Fibroblast of peridontal ligament (primary cell): ENCODE results near the gene HLA-DRA.
A peak's percentile ranks its signal among the peaks of the same experiment; 100 is the strongest.

Experiments used
- DNase-seq: peaks from one replicate; pipeline ENCODE4 v3.0.0-alpha.2; 2010; ENCODE audit errors: extremely low read depth

HLA-DRA gene

DNA sequence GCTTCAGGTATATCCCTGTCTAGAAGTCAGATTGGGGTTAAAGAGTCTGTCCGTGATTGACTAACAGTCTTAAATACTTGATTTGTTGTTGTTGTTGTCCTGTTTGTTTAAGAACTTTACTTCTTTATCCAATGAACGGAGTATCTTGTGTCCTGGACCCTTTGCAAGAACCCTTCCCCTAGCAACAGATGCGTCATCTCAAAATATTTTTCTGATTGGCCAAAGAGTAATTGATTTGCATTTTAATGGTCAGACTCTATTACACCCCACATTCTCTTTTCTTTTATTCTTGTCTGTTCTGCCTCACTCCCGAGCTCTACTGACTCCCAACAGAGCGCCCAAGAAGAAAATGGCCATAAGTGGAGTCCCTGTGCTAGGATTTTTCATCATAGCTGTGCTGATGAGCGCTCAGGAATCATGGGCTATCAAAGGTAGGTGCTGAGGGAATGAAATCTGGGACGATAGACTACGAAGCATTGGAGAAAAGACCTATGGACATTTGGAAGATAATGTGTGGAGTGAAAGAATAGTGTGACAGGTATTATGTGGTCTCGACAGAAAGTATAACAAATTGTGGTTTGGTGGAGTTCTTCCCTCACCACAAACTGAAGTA is at the start of gene HLA-DRA:
Gene HLA-DRA (plus strand): TSS at position 286 of the 613 bp plus-strand sequence. CDS start 64 bp downstream, at position 350.
- DNase-seq, result peak; percentile 68

DNA sequence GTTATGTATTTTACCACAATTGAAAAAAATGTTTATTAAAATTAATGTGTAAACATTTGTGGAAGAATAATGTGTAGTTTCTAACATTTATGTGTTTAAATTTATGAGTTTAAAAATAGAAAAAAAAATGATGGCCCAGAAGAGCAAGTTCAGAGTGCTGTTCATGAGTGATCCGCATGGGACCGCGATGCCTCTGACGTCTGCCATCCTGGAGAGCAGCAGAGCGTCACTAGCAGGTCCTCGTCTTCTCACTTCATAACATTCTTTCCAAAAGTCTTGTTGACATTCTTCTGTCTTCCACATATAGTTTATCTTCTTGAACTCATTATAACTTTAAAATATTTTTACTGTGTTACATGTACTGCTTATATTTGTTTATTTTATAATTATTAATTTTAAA is 48.2 kb upstream of the HLA-DRA start:
- no peak for DNase-seq

DNA sequence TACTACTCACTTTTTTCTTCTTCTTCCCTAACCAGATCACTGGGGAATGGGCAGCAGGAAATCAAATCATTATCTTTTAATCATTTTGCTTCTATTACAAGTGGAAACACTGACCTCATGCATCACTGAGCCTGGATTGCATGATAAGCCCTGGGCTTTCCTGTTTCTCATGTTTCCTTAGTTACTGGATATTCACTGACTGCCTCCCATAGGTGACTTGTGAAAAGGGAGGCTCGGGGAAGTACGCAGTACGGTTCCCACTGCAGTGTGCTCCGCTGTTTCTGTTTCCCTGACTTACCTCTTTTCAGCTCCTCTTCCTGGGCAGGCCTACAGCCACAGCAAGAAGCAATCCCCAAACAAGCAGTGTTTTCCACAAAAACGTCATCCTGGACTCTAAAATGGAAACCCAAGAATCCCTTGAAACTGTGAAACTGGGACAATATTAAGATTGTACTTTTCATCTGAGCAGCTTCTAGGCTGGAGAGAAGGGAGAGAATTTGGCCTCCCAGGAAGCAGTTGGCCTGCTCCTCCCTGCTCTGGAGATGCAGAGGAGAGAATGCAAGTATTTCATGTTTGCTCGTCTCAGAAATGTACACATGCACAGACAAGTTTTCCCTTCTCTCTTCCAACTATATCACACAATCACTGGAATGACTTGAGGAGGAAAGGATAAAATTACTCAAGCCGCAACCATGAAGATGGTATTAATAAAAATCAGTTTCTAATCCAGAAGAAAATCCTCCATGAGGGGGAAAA is 45.8 kb upstream of the HLA-DRA start:
- no peak for DNase-seq

DNA sequence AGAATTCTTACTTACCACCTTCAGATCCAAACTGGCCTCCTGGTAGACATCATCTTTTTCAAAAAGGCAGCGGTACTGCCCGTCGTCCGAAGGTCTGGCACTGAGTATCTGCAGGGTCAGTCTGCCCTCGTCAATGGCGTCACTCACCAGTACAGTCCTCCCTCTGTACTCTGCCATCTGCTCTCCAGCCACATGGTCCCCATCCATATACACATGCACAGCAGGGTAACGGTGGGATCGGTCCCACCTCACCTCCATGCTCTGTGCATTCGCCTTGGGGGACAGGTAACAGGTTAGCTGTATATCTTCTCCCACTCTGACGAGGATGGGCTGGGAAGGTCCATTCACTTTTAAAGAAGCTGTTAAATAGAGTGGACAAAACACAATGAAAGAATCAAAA is 43.7 kb upstream of the HLA-DRA start:
- no peak for DNase-seq

DNA sequence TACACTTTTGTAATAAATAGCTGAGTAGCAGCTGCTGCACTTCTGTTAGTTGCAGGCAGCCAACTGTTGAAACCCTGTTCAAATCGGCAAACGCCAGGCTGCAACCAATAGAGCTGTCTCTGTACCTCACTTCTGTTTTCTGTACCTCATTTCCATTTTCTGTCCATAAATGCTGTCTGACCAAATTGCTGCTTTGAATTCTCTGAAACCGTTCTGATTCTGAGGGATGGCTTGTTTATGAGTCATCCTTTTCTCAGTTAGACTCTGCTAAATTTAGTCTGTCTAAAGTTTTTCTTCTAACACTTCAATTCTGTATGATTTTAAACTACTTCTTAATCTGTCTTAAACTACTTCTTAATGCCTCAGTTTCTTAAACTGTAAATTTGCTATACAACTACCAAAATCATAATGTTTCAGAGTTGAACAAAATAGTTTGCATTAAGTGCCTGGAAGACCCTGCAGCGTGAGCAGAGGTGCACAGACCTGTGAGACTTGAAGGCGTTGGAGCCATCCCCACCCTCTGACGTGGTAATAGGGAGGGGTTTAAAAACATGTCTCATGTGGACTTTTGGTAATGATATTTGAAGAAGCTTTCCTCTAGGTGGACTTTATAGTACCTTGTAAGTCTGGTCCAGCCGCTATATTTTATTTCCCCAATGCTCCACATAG is 42.3 kb upstream of the HLA-DRA start:
- no peak for DNase-seq

DNA sequence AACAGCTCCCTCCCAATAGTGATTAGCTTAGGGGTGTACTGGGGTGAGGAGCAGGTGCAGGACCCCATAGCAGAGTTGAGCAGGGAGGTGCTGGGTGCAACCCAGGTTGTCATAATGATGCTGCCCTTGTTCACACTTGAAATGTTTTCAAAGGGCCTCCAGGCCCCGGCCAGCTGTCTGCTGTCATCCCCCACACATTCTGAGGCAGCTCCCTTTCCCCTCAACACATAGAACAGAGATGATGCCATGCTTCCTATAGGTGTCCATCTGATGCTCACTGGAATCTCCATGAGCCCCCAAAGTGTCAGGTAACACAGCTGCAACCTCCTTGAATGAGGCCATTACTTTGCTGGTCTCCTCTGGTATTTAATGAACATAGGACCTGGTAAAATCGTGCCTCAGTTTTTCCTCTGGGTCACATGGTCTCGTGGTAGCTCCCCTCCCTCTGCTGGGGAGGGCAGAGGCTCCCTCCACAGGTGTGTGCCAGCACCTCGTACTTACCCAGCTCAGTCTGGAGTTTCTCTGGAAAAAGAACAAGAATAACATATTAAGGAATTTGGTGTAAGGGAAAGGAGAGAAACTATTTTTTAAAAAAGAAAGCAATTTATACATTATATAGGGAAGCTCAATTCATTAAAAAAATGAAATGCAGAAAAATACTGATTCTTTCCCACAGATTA is 38.3 kb upstream of the HLA-DRA start:
- DNase-seq, result no peak

DNA sequence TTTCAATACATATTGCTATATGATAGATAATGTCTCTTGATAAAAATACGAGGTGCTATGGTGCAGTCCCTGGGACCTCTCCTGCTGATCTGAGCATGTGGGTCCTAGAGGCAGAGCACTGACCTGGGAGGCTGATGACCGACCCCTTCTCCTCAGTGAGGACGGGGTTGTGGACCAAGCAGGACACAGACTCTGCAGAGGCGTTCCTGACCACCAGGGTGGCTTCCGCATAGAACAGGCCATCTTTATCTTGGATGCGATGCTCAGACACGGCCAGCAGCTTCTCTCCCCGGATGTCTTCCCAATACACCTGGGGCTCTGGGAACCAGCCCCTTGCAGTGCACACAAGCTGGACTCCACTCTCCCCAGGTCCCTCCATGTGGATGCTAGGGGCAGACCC is 36.9 kb upstream of the HLA-DRA start:
- DNase-seq, result no peak

DNA sequence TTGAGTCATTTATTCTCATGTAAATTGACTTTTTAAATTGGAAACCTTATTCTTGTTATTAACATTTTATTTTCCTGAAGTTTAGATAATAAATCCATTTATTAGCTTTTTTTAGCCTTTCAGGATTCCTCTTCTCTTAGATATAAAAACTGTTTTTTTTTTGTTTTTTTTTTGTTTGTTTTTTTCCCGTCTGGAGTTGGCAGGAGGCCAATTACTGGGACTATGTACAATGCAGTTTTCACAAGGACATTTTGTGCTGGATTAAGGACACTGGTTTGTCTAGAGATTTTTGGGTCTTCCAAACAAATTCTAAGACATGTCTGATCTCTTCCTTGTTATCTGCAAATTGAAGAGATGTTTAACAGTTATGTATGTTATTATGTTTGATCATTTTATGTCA is 34.0 kb upstream of the HLA-DRA start:
- no peak for DNase-seq

DNA sequence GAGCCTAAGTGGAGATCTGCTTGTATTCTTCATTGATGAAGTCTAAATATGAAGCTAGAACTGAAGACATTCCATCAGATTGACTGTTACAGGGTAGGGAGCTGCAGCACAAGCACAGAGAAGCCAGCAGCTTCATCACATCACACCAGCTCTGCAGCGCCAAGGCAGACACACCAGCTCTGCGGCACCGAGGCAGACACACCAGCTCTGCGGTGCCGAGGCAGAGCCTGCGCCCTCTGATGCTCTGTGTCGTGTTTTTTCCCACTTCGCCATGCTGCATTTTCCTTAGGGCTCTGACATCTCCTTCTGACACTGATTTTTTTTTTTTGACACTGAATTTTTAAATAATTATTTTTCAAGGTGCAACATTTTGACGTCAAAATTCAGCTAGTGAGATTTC is 33.5 kb upstream of the HLA-DRA start:
- DNase-seq, result no peak

DNA sequence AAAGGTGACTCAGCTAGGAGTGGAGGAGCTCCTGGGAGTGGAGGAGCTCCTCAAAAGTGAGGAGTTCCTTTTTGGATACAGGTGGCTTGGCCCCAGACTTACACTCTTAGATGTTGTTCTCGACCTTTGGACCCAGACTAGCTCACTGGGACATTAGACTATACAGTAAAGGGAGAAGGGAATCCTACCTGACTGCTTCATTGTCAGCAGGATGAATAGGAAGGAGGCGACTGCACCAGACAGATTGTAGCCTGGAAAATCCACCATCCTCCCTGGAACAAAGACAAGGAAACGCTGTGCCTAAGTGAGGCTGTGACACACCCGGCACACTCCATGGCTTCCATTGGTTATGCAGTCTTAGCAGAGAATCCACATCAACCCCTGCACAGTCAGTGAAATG is 32.8 kb upstream of the HLA-DRA start, which contains the start of gene BTNL2:
Gene BTNL2 (minus strand): TSS at position 325 of the 400 bp plus-strand sequence. CDS start 58 bp downstream, at position 267.
- DNase-seq, result no peak

DNA sequence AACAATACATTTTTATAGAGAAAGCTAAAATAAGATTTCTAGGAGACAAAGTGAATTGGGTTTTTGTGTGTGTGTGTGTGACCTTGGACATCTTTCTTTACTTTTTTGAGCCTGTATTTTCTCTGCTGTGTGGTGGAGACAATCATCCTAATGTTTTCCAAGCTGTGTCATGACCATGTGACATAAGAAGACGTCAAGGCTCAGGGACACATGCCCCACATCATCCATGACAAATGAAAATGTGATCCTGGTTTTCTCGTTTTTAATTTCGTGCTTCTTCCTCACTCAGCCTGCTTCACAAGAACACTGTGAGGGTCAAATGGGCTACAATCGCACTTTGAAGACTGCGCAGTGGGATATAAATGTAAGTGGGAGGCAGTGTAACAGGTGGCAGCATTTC is 28.8 kb upstream of the HLA-DRA start:
- no peak for DNase-seq

DNA sequence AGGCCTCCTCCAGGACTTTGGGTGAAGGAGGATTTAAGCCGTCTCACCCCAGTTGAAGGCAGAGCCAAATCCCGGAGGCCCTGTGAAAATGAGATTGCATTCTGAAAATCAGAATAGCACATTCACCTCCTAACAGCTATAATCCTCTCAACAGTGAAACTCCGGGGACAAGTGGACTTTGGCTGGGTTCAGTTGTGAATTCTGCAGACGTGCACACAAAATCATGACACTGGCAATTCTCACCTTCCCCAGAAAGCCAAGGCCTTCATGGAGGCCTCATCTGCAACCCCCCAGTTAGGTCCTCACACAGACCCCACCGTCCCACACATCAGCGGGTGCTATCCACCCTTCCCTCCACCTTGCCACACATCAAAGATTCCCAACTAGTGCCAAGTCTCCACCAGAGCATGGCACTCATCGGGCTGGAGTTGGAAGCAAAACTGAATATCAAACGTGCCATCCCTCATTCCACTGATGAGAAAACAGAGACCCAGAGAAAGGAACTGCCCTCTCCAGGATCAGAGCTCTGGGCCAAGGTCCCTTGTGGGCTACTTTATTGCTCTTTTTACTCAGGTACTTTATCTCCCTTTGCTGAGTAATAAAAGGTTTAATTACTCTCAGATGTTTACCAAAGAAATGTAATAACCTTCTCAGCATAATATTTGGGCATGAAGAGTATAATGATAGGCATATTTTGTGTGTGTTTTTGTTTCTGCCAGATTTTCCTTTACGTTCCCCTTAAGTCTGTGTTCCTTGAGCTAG is 27.9 kb upstream of the HLA-DRA start:
- no peak for DNase-seq

DNA sequence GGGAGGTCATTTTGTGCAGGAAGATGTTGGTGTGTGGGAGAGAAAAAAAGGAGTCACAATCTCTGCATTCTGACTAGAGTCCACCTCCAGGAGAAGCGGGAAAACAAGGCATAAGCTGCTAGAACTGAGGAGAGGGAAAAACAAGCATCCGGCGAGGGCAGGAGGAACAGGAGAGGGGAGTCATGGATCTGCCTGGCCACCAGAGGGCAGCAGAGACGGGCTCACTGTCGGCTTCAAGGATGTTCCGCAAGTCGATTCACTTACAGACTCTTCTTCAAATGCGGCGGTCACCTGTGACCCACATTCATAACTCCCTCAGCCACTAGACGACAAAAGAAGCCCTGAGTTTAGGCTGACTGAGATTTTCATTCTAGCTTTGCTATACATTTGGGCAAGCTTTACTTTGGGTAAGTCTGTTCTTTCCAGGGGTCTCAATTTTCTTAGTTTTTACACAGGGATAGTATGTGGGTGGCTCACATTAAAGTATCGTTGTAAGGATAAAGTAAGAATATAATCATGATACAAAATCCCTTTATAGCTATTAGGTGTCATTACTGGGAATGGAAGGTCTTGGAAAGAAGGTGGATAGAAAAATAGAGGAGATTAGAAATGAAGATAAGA is 26.1 kb upstream of the HLA-DRA start:
- DNase-seq, result peak; percentile 69

DNA sequence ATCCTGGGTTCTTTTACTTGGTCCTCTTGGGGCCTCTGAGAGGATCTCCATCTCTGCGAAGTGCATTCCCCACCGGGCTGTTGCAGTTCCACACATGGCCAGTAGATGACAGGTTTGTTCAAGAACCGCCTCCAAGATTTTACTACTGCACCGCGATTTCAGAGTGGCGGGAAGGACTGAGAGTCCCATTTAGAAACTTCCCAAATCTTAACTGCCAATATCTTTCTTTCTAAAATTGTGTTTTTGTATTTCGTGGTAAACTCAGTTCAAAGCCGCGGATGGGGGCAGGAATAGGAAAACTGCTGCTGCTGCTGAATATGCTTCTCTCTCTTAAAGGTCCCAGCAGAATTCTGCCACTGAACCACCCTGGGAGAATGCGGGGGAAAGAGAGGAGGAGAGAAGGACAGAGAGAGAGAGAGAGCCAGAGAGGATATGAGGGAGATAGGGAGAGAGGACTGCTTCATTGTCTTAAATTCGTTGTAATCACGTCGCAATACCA is 24.1 kb upstream of the HLA-DRA start:
- peak; percentile 69 for DNase-seq

DNA sequence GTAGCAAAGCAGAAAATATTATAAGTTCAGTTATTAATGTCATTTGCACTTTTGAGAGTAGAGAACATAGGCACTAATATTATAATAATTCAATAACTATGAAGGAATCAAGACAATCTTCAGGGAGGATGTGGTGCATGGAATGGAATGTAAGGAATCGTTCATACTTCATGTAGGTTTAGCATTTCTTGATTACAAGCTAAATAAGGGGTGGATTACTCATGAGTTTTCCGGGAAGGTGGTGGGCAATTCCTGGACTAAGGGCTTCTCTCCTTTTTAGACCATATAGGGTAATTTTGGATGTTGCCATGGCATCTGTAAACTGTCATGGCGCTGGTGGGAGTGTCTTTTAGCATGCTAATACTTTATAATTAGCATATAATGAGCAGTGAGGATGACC is 23.7 kb upstream of the HLA-DRA start:
- DNase-seq, result no peak

DNA sequence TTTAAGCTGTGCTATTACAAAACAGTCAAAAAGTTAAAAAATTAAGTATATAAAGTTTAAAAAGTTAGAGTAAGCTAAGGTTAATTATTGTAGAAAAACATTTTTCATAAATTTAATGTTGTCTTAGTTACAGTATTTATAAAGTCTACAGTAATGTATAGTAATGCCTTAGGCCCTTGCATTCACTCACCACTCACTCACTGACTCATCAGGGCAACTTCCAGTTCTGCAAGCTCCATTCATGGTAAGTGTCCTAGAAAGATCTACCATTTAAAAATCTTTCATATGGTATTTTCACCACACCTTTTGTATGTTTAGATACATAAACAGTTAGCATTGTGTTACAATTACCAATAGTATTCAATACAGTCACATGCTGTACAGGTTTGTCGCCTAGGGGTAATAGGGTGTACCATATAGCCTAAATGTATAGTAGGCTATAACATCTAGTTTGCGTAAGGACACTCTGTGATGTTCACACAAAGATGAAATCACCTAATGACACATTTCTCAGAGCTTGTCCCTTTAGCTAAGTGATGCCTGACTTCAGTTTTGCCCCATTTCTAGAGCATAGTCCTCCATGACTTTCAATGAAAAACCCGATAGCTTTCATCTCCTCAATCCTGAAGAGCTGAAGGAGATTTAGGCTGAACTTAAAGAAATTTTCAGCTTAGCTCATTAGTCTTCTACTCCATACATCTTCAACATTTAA is 14.9 kb upstream of the HLA-DRA start:
- DNase-seq, result no peak

DNA sequence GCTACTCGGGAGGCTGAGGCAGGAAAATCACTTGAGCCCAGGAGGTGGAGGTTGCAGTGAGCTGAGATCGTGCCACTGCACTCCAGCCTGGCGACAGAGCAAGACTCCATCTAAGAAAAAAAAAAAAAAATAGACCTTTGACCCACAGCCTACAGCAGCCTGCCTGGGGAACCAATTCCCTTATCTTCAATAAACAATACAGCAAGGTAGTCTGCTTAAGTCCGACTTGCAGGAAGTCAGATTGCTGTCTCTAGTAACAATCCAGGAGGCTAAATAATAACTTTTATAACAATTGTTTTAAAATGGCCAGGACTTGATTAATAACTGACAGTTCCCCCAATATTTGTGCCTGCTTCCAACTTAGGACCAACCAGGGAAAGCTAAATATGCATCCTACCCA is 13.3 kb upstream of the HLA-DRA start:
- DNase-seq, result no peak

DNA sequence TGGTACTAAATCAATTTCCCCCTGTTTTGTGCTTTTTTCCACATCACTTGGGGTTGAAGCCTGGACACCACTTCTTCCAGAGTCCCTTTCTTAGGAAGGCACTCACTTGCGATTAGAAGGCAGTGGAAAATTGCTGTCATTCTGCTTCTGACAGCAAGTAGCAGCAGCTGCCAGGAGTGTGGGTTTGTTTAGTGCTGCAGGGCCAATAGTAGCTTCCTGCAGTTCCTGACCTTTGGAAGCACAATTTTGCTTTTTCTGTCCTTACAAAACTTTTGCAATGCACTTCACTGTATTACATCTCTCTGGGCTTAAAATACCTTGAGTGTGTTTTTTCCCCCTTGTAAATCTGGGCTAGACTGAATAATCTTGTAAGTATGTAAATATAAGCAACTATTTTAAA is 12.5 kb upstream of the HLA-DRA start:
- DNase-seq, result no peak

DNA sequence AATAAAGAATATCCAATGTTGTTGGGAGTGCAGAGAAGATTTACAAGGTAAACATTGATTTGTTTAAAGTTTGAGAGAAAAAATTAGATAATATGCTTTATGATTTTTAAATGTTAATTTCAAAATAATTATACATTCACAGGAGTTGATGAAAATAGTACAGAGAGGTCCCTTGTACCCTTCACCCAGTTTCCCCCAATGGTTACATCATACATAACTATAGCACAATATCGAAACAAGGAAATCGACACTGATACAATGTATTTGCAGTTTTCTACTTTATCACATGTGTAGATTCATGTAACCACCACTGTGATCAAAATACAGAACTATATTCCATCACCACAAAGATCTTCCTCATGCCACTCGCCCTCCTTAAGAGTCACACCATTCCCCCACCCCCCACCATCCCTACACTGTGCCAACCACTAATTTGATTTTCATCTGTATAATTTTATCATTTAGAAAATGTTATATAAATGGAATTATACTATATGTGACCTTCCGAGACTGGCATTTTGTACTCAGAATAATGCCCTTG is 11.7 kb upstream of the HLA-DRA start:
- DNase-seq, result no peak

DNA sequence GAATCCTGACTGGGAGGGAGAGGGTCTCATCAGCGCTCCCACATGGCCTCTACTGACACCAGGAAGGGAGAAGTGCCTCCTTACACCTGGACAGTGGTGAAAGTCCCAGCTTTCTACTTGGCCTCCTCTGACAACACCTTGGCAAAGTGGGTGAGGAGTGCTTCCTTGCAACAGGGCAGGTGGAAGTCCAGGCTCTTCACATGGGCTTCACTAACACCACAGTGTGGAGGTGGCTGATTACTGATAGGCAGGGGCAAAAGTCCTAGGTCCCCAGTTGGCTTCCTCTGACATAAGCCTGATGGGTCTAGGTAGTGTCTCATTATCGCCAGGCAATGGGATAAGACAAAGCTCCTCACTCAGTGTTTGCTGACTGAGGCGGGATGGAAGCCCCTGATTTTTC is 9.5 kb upstream of the HLA-DRA start:
- DNase-seq, result no peak
